ENCODE results near the gene MAOA. TPM values are rescaled to one million over a fixed set of nuclear protein-coding genes. Genes with fewer than 3 reads are reported as not detected.

MAOA gene
- total RNA-seq, 1 donor from 2014 or later, result 12.5 TPM

GRCh38 chrX:43741843-43742573 is 85.9 kb downstream of the MAOA start:
- Mint-ChIP-seq H3K9me3 (ENCODE audit: low read depth) (peaks cover 10% of the 10 kb centered on the region), H3K4me1 (ENCODE audit: low read depth) (peaks cover 12% of the 10 kb centered on the region), H3K27ac (no peak overlapping the region), H3K27me3 (no peaks in the 10 kb centered on the region), H3K36me3 (ENCODE audit: insufficient read depth) (peaks cover 15% of the 10 kb centered on the region), H3K4me3 (ENCODE audit: low read depth) (no peak overlapping the region)
- TF ChIP-seq CTCF (IDR thresholded peaks at IDR 0.05; ENCODE audit: unreplicated experiment), result no peak
- no peak for DNase-seq (ENCODE audit: low spot score, unreplicated experiment)

- no peak for TF ChIP-seq CTCF (IDR thresholded peaks at IDR 0.05; ENCODE audit: unreplicated experiment)
- Mint-ChIP-seq H3K27ac (no peak overlapping the region), H3K36me3 (ENCODE audit: insufficient read depth) (peaks cover 14% of the 10 kb centered on the region), H3K4me1 (ENCODE audit: low read depth) (peaks cover 12% of the 10 kb centered on the region), H3K9me3 (ENCODE audit: low read depth) (peaks cover 7% of the 10 kb centered on the region), H3K4me3 (ENCODE audit: low read depth) (no peak overlapping the region), H3K27me3 (no peaks in the 10 kb centered on the region)
- no peak for DNase-seq (ENCODE audit: low spot score, unreplicated experiment)
These were observed 87.2 kb downstream of the MAOA start for GRCh38 chrX:43743100-43743822.

- Mint-ChIP-seq H3K4me1 (ENCODE audit: low read depth) (peaks cover 16% of the 10 kb centered on the region), H3K27ac (no peak overlapping the region), H3K27me3 (no peaks in the 10 kb centered on the region), H3K36me3 (ENCODE audit: insufficient read depth) (peaks cover 12% of the 10 kb centered on the region), H3K9me3 (ENCODE audit: low read depth) (peaks cover 3% of the 10 kb centered on the region), H3K4me3 (ENCODE audit: low read depth) (no peak overlapping the region)
- no peak for DNase-seq (ENCODE audit: low spot score, unreplicated experiment)
- TF ChIP-seq CTCF (IDR thresholded peaks at IDR 0.05; ENCODE audit: unreplicated experiment), result no peak
These were observed 88.2 kb downstream of the MAOA start for GRCh38 chrX:43744284-43744683.

GRCh38 chrX:43745938-43746721 is 90.0 kb downstream of the MAOA start:
- DNase-seq (ENCODE audit: low spot score, unreplicated experiment), result no peak
- no peak overlapping the region for H3K27ac Mint-ChIP-seq

More at GRCh38 chrX:43745938-43746721, 90.0 kb downstream of the MAOA start:
- H3K4me1 Mint-ChIP-seq (ENCODE audit: low read depth), result peaks cover 16% of the 10 kb centered on the region
- H3K4me3 Mint-ChIP-seq (ENCODE audit: low read depth), result no peak overlapping the region
- H3K36me3 Mint-ChIP-seq (ENCODE audit: insufficient read depth), result peaks cover 12% of the 10 kb centered on the region
- no peak for TF ChIP-seq CTCF (IDR thresholded peaks at IDR 0.05; ENCODE audit: unreplicated experiment)
- peaks cover 3% of the 10 kb centered on the region for H3K9me3 Mint-ChIP-seq (ENCODE audit: low read depth)
- no peaks in the 10 kb centered on the region for H3K27me3 Mint-ChIP-seq

Measured in progenitor cell of endocrine pancreas (in vitro differentiated cells).